ENCODE results near the gene TAS2R40.

Gene TAS2R40

DNA sequence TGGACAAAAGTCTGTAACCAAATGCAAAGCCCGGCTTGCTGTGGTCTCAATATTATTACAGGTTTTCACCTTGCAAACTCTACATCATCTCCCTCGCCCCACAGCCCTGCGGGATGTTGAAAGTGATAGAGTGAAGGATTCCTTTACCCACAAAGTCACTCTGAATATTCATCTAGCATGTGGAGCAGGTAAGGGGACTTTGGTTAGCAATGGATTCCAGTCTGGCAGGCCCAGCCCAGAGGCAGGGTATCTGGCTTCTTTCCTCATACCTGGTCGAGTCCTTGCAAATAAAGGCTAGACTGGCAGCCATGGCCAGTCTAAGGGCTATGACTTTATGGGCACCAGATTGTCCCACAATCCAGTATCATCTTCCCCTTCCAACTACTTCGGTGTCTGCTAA, 3.2 kb downstream of the TAS2R40 start:
- no peak for DNase-seq

DNA sequence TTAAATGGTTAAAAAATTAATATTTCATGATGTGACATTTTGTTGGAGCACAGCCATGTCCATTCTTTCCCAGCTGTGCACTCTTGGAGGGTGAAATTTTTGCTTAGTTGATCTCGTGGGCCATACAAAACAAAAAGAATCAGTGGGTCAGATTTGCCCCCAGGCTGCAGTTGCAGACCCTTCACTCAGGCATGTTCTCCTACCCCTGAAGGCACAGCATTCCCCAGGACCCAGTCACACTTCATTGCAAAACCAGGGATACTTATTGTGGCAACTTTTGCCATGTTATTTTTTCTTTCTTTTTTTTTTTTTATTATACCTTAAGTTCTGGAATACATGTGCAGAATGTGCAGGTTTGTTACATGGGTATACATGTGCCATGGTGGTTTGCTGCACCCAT, 6.0 kb downstream of the TAS2R40 start:
- no peak for DNase-seq

DNA sequence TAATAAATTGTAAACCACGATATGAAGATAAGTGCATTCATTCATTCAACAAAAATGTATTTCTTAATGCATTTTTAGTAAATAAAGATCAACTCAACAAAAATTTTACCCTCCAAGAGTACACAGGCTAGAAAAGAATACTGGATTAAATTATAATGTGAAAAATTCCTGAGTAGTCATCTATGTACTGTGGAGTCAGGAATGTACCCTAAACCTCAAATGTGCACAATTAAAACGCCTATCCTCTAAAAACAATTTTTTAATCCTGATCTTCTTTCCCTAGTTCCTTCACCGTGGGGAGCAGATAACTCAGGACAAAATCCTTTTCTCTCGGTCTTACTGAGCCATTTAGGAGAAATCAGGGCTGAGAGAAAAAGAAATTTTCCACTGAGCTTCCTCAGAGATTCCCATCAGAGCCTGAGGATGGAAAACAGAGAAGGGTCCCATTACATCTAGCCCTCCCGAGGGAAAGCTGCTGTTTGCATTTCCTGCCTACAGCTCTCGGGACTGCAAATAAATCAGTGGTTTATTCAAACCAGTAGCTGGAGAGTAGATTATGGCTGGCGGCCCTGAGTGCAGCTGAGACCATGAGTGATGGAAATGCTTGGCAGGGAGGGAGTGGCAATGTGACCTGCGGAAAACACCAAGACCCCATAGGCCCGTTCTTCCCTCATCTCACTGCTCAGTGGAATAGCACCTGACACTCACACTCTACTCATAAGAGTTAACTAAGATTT, 7.4 kb downstream of the TAS2R40 start:
- DNase-seq = no peak

DNA sequence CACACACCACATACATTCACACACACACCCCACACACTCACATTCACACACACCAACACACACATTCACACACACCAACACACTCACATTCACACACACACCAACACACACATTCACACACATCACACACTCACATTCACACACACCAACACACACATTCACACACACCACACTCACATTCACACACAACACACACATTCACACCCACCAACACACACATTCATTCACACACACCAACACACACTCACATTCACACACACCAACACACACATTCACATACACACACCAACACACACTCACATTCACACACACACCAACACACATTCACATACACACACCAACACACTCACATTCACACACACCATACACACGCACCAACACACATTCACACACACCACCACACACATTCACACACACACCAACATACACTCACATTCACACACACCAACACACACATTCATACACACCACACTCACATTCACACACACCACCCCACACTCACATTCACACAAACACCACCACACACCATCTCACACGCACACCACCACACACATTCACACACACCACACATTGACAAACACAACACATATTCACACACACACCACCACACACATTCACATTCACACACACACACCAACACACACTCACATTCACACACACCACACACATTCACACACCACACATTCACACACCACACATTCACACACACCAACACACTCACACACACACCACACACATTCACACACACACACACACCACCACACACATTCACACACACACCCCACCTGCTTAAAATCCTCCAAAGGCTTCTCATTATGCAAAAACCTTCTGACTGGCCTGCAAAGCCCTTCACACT, 9.0 kb downstream of the TAS2R40 start:
- DNase-seq = no peak

DNA sequence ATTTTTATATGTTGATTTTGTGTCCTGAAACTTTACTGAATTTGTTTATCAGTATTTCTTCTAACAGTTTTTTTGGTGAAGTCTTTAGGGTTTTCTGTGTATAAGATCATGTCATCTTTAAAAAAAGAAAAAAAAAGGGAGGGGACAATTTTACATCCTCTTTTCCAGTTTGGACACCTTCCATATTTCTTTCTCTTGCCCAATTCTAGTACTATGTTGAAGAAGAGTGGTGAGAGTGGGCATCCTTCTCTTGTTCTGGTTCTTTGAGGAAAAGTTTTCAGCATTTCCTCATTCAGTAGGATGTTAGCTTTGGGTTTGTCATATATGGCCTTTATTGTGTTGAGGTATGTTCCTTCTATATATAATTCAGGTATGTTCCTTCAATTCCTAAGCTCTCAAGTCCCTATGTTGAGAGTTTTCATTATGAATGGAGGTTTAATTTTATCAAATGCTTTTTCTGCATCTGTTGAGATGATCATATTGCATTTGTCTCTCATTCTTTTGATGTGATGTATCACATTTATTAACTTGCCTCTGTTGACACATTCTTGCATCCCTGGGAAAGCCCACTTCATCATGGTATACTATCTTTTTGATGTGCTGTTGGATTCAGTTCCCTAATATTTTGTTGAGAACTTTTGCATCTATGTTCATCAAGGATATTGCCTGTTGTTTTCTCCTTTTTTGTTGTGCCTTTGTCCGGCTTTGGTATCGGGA, 12.1 kb downstream of the TAS2R40 start:
- DNase-seq = no peak

DNA sequence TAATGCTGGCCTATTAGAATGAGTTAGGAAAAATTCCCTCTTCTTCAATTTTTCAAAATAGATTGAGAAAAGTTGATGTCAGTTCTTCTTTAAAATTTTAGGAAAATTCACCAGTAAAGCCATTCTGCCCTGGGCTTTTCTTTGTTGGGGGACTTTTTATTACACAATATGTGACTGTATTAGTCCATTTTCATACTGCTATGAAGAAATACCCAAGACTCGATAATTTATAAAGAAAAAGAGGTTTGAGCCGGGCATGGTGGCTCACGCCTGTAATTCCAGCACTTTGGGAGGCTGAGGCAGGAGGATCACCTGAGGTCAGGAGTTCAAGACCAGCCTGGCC, 12.7 kb downstream of the TAS2R40 start:
- no peak for DNase-seq

DNA sequence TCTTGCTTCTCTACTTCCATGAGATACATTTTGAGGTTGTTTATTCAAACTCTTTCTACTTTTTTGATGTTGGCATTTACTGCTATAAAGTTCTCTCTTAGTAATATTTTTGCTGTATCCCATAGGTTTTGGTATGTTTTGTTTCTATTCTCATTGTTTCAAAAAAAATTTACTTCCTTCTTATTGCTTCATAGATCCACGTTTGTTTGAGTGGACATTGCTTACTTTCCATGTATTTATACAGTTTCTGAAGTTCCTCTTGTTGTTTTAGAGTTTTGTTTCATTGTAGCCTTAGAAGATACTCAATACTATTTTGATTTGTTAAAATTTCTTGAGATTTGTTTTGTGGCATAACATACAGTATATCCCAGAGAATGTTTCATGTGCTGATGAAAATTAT, 13.7 kb downstream of the TAS2R40 start:
- DNase-seq = no peak

DNA sequence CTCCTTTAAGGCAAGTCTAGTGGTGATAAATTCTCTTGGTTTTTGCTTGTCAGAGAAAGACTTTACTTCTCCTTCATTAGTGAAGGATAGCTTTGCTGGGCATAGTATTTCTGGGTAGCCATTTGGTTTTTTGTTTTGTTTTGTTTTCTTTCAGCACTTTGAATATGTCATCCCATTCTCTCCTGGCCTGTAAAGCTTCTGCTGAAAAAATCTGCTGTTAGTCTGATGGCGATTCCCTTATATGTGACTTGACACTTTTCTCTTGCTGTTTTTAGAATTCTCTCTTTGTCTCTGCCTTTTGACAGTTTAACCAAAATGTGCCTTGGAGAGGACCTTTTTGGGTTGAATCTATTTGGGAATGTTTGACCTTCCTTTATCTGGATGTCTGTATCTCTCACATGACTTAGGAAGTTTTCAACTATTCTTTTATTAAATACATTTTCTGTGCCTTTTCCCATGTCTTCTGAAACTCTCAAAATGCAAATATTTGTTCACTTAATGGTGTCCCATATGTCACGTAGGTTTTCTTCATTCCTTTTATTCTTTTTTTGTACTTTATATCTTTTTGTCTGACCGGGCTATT, 14.7 kb downstream of the TAS2R40 start:
- DNase-seq = no peak

DNA sequence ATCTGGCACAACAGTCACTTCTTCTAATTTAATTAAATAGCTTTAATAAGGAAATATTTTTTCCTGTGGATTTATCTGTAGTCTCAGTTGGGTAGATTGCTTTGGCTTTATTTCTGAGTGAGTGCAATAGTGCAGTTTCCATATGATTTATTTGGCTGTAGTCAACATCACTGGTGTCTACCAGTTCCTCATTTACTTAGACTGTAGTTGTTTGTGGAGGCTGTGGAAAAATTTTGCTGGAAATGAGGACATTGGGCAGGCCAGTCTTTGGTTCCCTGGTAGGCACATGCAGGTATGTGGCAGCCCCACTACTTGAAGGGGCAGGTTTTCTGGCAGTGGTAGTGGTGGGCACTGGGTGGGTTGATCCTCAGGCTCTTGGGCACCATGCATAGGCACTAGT, 15.5 kb downstream of the TAS2R40 start:
- no peak for DNase-seq

DNA sequence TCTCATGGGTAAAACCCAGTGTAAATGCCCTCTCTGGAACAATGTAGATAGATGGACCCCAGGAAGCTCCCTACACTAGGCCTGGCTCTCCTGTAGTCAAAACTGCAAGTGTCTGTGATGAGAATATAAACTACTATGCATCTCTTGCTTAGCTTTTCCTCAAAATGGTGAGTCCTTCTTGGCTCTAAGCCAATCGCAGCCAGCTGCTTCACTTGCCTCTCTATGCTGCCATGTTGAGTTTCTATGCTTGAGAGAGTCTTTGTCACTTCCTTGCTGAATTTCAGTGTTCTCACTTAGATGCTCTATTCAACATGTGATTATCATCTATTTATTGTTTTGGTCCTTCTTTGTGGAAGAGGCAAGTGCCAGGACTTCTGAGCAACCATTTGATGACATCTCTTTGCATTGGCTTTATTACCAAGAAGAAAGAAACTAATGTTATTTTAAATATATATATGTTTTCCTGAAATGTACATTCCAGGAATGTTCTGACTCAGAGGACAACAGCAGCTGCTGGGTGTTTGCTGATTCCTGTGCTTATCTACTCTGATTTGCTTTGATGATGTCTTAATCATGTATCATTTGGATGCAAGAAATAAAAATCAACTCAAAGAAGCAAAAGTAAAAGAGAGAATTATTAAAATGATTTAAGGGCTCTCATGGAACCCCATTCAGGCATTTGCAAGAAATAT, 16.6 kb downstream of the TAS2R40 start:
- no peak for DNase-seq

DNA sequence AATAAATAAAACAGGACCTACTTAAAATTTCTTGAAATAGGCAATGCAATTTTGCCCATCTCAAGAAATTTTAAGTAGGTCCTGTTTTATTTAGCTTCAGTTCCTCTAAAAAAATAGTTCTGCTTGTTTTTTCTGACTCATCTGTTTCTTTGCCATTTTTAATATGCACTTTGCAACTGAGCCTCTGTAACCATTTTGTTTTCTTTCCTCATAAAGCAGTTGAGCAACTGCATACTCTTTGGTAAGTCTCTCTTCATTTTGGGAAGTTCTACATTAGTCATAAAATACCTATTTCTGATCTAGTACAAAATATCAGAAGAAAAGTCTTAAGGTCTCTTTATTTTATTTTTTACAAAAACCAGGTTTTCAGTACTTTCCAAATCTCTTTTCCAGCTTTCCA, 18.0 kb downstream of the TAS2R40 start:
- DNase-seq = no peak

DNA sequence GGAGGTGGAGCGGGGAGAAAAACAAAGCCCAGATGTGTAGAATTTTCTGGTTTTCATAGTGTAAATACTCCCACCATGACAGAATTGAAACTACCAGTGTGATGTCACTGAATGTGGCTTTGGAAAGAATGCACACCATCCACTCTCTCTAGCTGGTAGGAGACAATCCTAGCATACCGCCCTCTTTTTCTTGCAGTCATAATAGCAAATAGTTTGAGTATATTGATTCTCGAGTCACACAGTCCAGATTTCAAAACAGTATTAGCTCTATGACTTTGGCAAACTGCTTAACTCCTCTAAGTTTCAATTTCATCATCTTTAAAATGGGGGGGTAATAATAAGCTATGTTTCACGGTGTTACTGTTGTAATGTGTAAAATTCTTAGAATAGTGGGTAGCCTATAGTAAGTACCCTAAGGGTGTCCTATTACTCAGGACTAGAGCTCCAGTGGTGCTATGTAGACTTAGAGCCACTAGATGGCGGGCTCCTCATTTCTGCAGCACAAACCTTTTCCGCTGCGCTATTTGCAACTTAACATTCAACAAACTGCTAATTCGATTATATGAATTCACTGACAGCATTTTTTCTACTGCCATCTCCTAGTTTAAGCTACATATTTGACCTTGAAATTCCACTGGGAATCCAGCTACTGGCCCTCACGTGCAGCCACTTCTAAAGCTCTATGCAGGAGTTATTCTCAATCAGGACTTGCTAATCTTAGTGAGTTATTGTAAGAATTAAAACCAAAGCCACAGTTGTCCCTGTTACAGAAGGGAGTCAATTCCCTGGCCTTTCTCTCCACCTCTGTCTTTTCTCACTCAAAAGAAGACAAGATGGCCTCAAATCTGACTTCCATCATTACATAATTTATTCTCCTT, 18.7 kb downstream of the TAS2R40 start:
- DNase-seq = no peak

DNA sequence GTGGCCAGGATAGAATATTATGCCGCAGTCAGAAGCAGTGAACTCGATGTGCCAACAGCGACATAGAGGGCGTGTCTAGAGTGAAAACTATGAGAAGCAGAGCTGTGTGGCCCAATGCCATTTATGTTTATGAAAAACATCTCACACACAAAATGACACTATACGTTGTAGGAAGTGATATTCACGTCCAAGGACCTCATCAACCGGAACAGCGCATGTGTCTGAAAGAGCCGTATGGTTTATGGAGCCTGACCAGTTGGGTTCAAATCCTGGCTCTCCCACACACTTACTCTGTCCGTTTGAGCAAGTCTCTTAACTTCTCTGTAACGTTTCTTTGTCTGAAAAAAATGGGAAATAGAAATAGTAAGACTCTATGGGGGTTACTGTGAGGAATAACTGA, 20.5 kb downstream of the TAS2R40 start:
- DNase-seq = no peak

DNA sequence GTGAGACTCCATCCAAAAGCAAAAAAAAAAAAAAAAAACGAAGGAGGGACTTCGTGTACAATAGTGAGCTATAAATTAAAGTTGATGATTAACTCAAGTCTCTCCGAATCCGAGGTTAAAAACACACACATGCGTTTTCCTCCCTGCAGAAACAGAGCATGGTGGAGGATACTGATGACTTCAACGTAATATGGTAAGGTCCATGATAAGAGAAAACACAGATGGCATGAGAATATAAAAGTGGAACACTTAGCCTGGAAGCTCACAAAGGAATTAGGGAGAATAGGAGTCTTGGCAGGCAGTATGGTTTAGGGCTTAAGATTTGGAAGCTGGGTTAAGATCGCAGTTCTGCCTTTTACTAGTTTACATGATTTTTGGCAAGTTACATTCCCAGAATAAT, 21.3 kb downstream of the TAS2R40 start:
- no peak for DNase-seq

DNA sequence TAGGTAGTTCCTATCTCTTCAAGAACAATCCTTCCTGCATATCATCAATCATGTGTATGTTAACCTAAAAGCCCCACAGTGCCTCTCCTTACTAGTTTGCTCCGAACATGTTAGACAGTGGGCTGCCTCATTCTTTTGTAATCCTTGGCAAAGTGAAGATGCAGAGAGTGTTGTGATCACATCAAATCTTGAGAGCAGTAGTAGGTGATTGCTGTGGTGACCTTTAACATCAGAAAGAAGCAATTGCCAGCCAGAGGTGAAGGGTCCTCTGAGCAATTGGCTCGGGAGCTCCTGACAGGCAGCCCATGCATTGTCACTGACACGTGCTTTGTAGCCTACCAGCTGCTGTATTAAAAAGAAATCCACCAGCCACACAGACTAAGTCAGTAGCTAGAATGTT, 21.8 kb downstream of the TAS2R40 start:
- no peak for DNase-seq

DNA sequence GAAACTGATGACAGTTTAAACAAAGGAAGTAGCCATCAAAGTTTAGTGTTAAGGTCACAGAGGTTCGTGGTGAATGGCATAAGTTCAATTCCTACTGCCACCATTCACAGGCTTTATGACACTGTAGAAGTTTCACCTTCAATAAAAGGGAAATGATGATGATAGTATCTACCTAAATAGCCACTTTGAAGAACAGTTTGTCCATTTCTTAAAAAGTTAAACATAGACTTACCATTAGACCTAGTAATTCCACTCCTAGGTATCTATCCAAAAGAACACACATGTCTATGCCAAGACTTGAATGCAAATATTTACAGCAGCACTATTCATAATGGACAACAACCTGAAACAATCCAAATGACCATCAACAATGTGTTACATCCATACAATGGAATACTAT, 22.5 kb downstream of the TAS2R40 start:
- DNase-seq = no peak

DNA sequence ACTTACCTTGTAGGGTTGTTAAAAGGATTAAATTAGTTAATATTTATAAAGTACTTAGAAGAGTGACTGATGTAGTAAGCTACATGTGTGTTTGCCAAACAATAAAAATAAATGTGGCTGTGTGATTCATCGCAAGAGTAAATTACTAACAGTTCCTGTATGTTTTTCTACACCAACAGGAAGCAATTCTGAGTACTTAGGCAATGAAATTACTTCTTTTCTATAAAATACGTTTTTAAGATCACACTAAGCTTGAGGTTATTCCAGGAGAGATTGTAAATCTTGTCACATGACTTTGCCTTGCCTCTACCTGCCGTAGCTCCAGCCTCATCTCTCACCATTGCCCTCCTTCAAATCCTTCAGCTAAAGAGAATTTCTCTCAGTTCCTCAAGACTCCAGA, 23.3 kb downstream of the TAS2R40 start:
- no peak for DNase-seq

DNA sequence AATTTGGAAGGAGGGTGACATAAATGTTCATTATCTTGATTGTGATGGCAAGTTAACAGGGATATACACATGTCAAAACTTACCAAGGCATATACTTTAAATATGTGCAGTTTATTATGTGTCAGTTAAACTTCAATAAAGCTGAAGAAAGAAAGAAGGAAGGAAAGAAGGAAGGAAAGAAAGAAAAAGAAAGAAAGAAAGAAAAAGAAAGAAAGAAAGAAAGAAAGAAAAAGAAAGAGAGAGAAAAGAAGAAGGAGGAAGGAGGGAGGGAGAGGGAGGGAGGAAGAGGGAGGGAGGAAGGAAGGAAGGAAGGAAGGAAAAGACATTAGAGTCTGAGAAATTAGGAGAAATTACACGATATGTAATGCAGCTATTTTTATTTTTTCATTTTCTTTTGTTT, 25.5 kb downstream of the TAS2R40 start:
- DNase-seq = no peak

DNA sequence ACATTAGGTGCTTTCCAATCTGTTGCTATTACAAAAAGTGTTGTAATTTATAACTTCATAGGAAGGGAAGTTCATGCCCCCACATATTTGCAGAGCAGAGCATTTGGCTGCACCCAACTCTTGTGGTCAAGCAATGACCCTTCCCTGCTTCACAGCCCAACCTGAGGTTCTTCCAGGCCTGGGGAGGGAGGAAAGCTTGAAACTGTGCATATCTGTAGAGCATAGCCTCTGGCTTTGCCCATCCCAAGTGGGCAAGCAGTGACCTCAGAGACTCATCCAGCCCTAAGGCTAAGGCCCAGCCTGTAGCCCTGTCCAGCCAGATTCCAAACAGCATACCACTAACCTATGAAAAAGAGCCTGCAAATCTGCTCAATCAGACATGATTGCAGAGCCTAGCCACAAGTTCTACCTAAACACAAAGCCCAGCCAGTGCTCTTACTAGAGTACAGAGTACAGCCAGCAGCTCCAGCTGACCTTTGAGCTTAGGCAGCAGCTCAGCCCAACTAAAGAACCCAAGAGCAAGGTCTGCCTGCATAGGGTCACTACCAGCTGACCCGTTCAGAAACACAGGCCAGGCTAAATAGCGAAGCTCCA, 27.0 kb downstream of the TAS2R40 start:
- no peak for DNase-seq

DNA sequence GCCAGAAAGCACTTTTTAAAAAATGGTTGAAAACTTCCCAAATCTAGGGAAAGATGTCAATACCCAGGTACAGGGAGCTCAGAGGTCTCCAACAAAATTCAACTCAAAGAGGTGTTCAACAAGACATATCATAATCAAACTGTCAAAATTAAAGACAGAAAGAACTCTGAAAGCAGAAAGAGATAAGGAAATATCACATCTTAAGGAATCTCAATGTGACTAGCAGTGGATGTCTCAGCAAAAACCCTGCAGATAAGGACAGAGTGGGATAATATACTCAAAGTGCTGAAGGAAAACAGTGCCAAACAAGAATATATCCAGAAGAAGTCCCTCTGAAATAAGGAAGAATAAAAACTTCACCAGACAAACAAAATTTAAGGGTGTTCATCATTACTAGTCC, 28.4 kb downstream of the TAS2R40 start:
- no peak for DNase-seq

DNA sequence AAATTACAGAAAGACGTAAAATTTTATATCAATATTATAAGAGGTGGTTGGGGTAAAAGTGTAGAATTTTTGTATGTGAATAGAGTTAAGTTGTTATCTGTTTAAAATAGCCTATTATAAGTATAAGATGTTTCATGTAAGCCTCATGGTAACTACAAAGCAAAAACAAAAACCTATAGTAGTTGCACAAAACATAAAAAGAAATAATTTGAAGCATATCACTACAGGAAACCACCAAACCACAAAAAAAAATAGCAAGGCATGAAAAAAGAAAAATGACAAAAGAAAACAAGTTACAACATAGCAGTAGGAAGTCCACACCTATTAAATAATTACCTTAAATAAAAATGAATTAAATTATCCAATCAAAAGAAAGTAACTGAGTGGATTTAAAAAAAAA, 29.0 kb downstream of the TAS2R40 start:
- DNase-seq = no peak

DNA sequence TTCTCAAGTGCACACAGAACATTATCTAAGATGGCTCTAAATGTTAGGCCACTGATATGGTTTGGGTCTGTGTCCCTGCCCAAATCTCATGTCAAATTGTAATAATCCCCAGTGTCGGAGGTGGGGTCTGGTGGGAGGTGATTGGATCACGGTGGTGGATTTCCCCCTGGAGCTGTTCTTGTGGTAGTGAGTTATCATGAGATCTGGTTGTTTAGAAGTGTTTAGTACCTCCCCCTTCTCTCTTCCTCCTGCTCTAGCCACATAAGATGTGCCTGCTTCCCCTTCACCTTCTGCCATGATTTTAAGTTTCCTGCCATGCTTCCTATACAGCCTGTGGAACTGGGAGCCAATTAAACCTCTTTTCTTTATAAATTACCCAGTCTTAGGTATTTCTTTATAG, 30.2 kb downstream of the TAS2R40 start:
- no peak for DNase-seq
